PC-3 (cell line): ENCODE results near the gene UGGT1. TPM values are rescaled to one million over a fixed set of nuclear protein-coding genes. Genes with fewer than 3 reads are reported as not detected.

Experiments used
- ATAC-seq: fragments of 200-7000 bp; cut with Tn5 transposase; 2 replicates; pipeline ENCODE4 v1.9.1; 2020; ENCODE audit warnings: mild to moderate bottlenecking, moderate library complexity
- BruUV-seq: library from RNA; stranded (reverse); fragments of 400-500 nt; replicated peaks from 2 replicates; lab custom pipeline; 2021; lab: Mats Ljungman, UMichigan
- CTCF ChIA-PET: fragments of 300-600 bp; sonication (Branson Sonifier 250); formaldehyde crosslinking; loops from one replicate; lab custom pipeline; 2022; ENCODE audit warnings: antibody characterized with exemption; lab: Charles Lee
- POLR2A ChIA-PET: fragments of 300-600 bp; sonication (Branson Sonifier 250); formaldehyde crosslinking; loops from one replicate; lab custom pipeline; 2022; ENCODE audit warnings: antibody characterized with exemption; ENCODE audit not compliant: unreplicated experiment; lab: Charles Lee
- DNase-seq: peaks from one replicate; pipeline ENCODE4 v3.0.0-alpha.2; 2015
- H2AFZ ChIP-seq: fragments of 300-600 bp; sonication (generic); 2 replicates; pipeline ENCODE4 v1.6.0; 2016; ENCODE audit warnings: antibody characterized with exemption, low read length
- H3F3A ChIP-seq: fragments of 300-600 bp; sonication (generic); one replicate; pipeline ENCODE4 v1.6.0; 2017; ENCODE audit warnings: antibody characterized with exemption, low read length, control low read depth, mild to moderate bottlenecking; ENCODE audit not compliant: unreplicated experiment
- H3K27ac ChIP-seq: fragments of 300-600 bp; sonication (generic); 2 replicates; pipeline ENCODE4 v1.5.1; 2016; ENCODE audit warnings: mild to moderate bottlenecking, low read length
- H3K27me3 ChIP-seq: fragments of 300-600 bp; sonication (generic); 2 replicates; pipeline ENCODE4 v1.6.1; 2016; ENCODE audit warnings: low read length, mixed read lengths
- H3K36me3 ChIP-seq: fragments of 300-600 bp; sonication (generic); 2 replicates; pipeline ENCODE4 v1.6.1; 2016; ENCODE audit warnings: low read depth, mixed run types, low read length, mixed read lengths
- H3K4me1 ChIP-seq: fragments of 300-600 bp; sonication (generic); 2 replicates; pipeline ENCODE4 v1.5.1; 2016; ENCODE audit warnings: low read length; ENCODE audit not compliant: insufficient read depth
- H3K4me2 ChIP-seq: fragments of 300-600 bp; sonication (generic); 2 replicates; pipeline ENCODE4 v1.6.0; 2016; ENCODE audit warnings: low read length
- H3K4me3 ChIP-seq: fragments of 300-600 bp; sonication (generic); 2 replicates; pipeline ENCODE4 v1.5.1; 2016; ENCODE audit warnings: mild to moderate bottlenecking, low read length, mixed read lengths
- H3K79me2 ChIP-seq: fragments of 300-600 bp; sonication (generic); 2 replicates; pipeline ENCODE4 v1.6.1; 2017; ENCODE audit warnings: low read length, mixed read lengths
- H3K9ac ChIP-seq: fragments of 300-600 bp; sonication (generic); 2 replicates; pipeline ENCODE4 v1.6.0; 2016; ENCODE audit warnings: mild to moderate bottlenecking, low read length
- H3K9me2 ChIP-seq: fragments of 300-600 bp; sonication (generic); replicated peaks from 2 replicates; pipeline ENCODE4 v1.6.1; 2016; ENCODE audit warnings: mixed run types, low read length, mixed read lengths
- H3K9me3 ChIP-seq: fragments of 300-600 bp; sonication (generic); 2 replicates; pipeline ENCODE4 v1.6.1; 2016; ENCODE audit warnings: low read length, mixed read lengths
- H4K20me1 ChIP-seq: fragments of 300-600 bp; sonication (generic); 2 replicates; pipeline ENCODE4 v1.6.1; 2016; ENCODE audit warnings: low read length, mixed read lengths
- CTCF ChIP-seq: fragments of 300-600 bp; sonication (generic); conservative IDR thresholded peaks from 2 replicates; pipeline ENCODE4 v1.5.1; 2017; ENCODE audit warnings: antibody characterized with exemption, low read depth, mild to moderate bottlenecking, low read length
- EZH2 ChIP-seq: fragments of 300-600 bp; sonication (generic); IDR thresholded peaks from one replicate; pipeline ENCODE4 v1.6.1; 2017; ENCODE audit warnings: antibody characterized with exemption, mild to moderate bottlenecking, low read length; ENCODE audit not compliant: unreplicated experiment
- EZH2phosphoT487 ChIP-seq: fragments of 300-600 bp; sonication (generic); IDR thresholded peaks from 2 replicates; pipeline ENCODE4 v1.6.1; 2018; ENCODE audit warnings: mild to moderate bottlenecking, antibody characterized with exemption, low read length, borderline replicate concordance
- intact Hi-C: fragments of 100-400 bp; cut with micrococcal nuclease; formaldehyde crosslinking; loops from 2 replicates; pipeline ENCODE4 v1.9.0; 2023
- total RNA-seq: library from RNA; depleted of rRNA; stranded (reverse); fragments of >200 nt; gene quantifications from 2 replicates; pipeline ENCODE4 v1.2.3, GENCODE V29; 2014

UGGT1 gene
- total RNA-seq, 1 experiment from 2014 or later, result 59.9 TPM

GRCh38 chr2:128199141-128199540, 108.1 kb downstream of the UGGT1 start:
- no peak overlapping the region for H3K9ac ChIP-seq
- H3K79me2 ChIP-seq, result no peaks in the 10 kb centered on the region
- intact Hi-C loops, result no loop called here
- TF ChIP-seq CTCF, result no peak
- TF ChIP-seq EZH2, result no peak
- TF ChIP-seq EZH2phosphoT487, result no peak
- ATAC-seq (no peak), DNase-seq (no peak)
- H3K9me3 ChIP-seq, result no peaks in the 10 kb centered on the region
- POLR2A ChIA-PET, result no interaction called here
- no peaks in the 10 kb centered on the region for H3K27me3 ChIP-seq
- H4K20me1 ChIP-seq, result no peaks in the 10 kb centered on the region
- no peaks in the 10 kb centered on the region for H3K4me1 ChIP-seq
- H3K4me2 ChIP-seq, result no peak overlapping the region
- CTCF ChIA-PET, result no interaction called here
- H3K9me2 ChIP-seq, result no peaks in the 10 kb centered on the region
- no peak overlapping the region for H2AFZ ChIP-seq
- H3K36me3 ChIP-seq, result no peaks in the 10 kb centered on the region
- H3K4me3 ChIP-seq, result no peak overlapping the region
- no peak overlapping the region for H3K27ac ChIP-seq
- H3F3A ChIP-seq, result no peaks in the 10 kb centered on the region
- BruUV-seq, result no TSS peak

GRCh38 chr2:128202791-128203190, 111.8 kb downstream of the UGGT1 start:
- no peak; the same call in 1 of the 2 replicates for ATAC-seq

More at GRCh38 chr2:128202791-128203190, 111.8 kb downstream of the UGGT1 start:
- ChIA-PET POLR2A (no interaction called here), CTCF (no interaction called here)
- BruUV-seq, result no TSS peak
- Histone ChIP-seq H4K20me1 (no peaks in the 10 kb centered on the region), H3K4me1 (no peaks in the 10 kb centered on the region), H3F3A (no peaks in the 10 kb centered on the region), H3K27me3 (no peaks in the 10 kb centered on the region), H3K79me2 (no peaks in the 10 kb centered on the region), H3K9me2 (no peaks in the 10 kb centered on the region), H3K9me3 (no peaks in the 10 kb centered on the region), H3K4me3 (no peak overlapping the region), H3K27ac (no peak overlapping the region), H3K4me2 (no peak overlapping the region), H3K36me3 (no peaks in the 10 kb centered on the region), H2AFZ (no peak overlapping the region), H3K9ac (no peak overlapping the region)
- intact Hi-C loops, result no loop called here
- peak; percentile 6 for DNase-seq
- no peak for TF ChIP-seq CTCF
- no peak for TF ChIP-seq EZH2
- TF ChIP-seq EZH2phosphoT487, result no peak
